CD8-positive, alpha-beta memory T cell (primary cell): ENCODE data around the gene TNNI2. TPM values are rescaled to one million over a fixed set of nuclear protein-coding genes. Genes with fewer than 3 reads are reported as not detected.

Experiments used
- CTCF ChIA-PET: fragments of 350-600 bp; sonication (Branson Sonifier 250); formaldehyde crosslinking; loops from one replicate; lab custom pipeline; 2021; ENCODE audit warnings: antibody characterized with exemption; lab: Charles Lee
- POLR2A ChIA-PET: fragments of 350-600 bp; sonication (Branson Sonifier 250); formaldehyde crosslinking; loops from one replicate; lab custom pipeline; 2021; ENCODE audit warnings: antibody characterized with exemption; lab: Charles Lee
- DNase-seq, 5 donors: peaks; one replicate each; pipeline versions ENCODE4 v3.0.0 to v3.0.0-alpha.2; 2020 to 2022; ENCODE audit warnings: mixed read lengths in 1 of 5
- H3K27ac ChIP-seq: one replicate; pipeline ENCODE4 v1.7.0; 2013; ENCODE audit warnings: low read depth, mild to moderate bottlenecking, low read length, moderate library complexity
- H3K27me3 ChIP-seq: 2 replicates; pipeline ENCODE4 v1.7.0; 2013; ENCODE audit warnings: low read length, mild to moderate bottlenecking; ENCODE audit not compliant: insufficient read depth, poor library complexity, severe bottlenecking
- H3K36me3 ChIP-seq: 2 replicates; pipeline ENCODE4 v1.7.0; 2013; ENCODE audit warnings: mild to moderate bottlenecking, low read length, moderate library complexity; ENCODE audit not compliant: insufficient read depth
- H3K4me1 ChIP-seq: 2 replicates; pipeline ENCODE4 v1.7.0; 2013; ENCODE audit warnings: mild to moderate bottlenecking, low read length, moderate library complexity; ENCODE audit not compliant: insufficient read depth
- H3K4me3 ChIP-seq: 2 replicates; pipeline ENCODE4 v1.7.0; 2013; ENCODE audit warnings: mild to moderate bottlenecking, low read length
- H3K9me3 ChIP-seq: 2 replicates; pipeline ENCODE4 v1.7.0; 2013; ENCODE audit warnings: mild to moderate bottlenecking, low read length
- H3K27ac Mint-ChIP-seq, 8 donors: one replicate each; pipeline ENCODE4 v1.8.0; 2020 to 2021; ENCODE audit warnings: mixed read lengths in 8 of 8, mild to moderate bottlenecking in 6 of 8, inconsistent platforms in 3 of 8, moderate library complexity in 3 of 8
- H3K27me3 Mint-ChIP-seq, 2 donors: one replicate each; pipeline ENCODE4 v1.8.0; 2020 to 2021; ENCODE audit warnings: mixed read lengths in 2 of 2, mild to moderate bottlenecking in 1 of 2, moderate library complexity in 1 of 2
- H3K36me3 Mint-ChIP-seq, 3 donors: one replicate each; pipeline ENCODE4 v1.8.0; 2020 to 2021; ENCODE audit warnings: mixed read lengths in 3 of 3, inconsistent platforms in 1 of 3, mild to moderate bottlenecking in 1 of 3
- H3K4me1 Mint-ChIP-seq, 3 donors: one replicate each; pipeline ENCODE4 v1.8.0; 2020 to 2021; ENCODE audit warnings: mixed read lengths in 3 of 3, inconsistent platforms in 1 of 3, mild to moderate bottlenecking in 1 of 3
- H3K4me3 Mint-ChIP-seq, 7 donors: one replicate each; pipeline ENCODE4 v1.8.0; 2020 to 2021; ENCODE audit warnings: mixed read lengths in 7 of 7, mild to moderate bottlenecking in 6 of 7, moderate library complexity in 4 of 7, inconsistent platforms in 2 of 7
- H3K9me3 Mint-ChIP-seq, 5 donors: one replicate each; pipeline ENCODE4 v1.8.0; 2020 to 2022; ENCODE audit warnings: mixed read lengths in 5 of 5, mild to moderate bottlenecking in 3 of 5, moderate library complexity in 2 of 5, inconsistent platforms in 1 of 5
- polyA plus RNA-seq: library from polyadenylated mRNA; unstranded; fragments of 300-500 nt; fragmentation: Illumina TruSeq; gene quantifications from one replicate; pipeline ENCODE4 v1.2.3, GENCODE V29; 2021
- total RNA-seq, 2 experiments: library from RNA; stranded (reverse); gene quantifications; one replicate each; pipeline ENCODE4 v1.2.3, GENCODE V29; 2021

The TNNI2 gene
- total and polyA plus RNA-seq, 3 experiments from 2014 or later = 0.33 TPM; not detected in 2

DNA sequence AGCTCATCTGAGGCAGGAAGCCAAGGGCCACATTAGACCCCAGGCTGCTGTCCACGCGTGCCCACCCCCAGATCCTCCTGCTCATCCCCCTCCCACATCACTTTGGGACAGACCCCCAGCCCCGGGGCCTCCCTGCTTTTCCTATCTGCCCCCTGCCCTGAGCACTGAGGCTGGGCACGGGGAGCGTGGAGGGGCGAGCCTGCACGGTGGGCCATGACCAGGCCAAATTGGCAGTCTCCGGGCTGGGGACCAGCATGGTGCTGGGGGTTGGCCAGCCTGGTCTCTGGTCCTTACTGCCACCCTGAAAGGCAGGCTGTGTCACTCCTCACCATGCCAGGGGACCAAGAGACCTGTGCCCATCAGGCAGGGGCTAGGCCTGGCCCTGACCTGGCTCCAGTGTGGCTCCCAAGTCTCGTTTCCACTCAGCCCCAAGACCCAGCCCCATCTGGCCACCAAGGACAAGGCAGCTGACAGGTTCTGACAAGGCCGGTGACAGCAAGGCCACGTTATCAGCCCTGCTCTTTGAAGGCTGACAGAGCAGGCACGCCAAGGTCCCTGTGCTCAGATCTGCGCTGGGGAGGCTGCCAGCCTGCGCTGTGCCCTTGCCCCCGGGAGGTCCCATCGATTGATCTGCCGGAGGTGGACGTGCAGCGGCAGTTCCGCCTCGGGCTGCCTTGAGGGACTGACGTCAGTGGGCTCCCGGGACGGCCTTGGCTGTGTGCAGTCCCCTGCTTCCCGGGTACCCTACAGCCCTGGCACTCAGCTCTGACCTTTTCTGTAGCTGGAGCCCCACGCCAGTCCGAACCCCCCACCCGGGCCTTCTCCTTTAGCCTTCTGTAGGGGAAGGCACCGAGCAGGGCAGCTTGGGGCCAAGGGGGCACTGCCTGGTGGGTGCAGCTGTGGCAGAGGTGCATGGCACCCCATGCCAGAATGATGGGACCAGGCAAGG, 3.6 kb downstream of the TNNI2 start:
- Histone ChIP-seq H3K36me3 (no peaks in the 10 kb centered on the region), H3K27me3 (no peaks in the 10 kb centered on the region), H3K4me3 (no peak overlapping the region), H3K4me1 (peaks cover 50% of the 10 kb centered on the region), H3K27ac (no peak overlapping the region), H3K9me3 (no peaks in the 10 kb centered on the region)
- Mint-ChIP-seq H3K4me3 (no peak overlapping the region), H3K36me3 (no peaks in the 10 kb centered on the region), H3K27ac (peak overlapping the region in 2 of 8 donors; percentile 42 to 70), H3K9me3 (no peaks in the 10 kb centered on the region), H3K27me3 (peaks cover 0 to 1% of the 10 kb centered on the region in 2 donors), H3K4me1 (peaks cover 37 to 67% (median 40%) of the 10 kb centered on the region in 3 donors)
- ChIA-PET CTCF (interaction anchor here (1.0 to 2.3 kb wide), 5 partner anchors 8 to 309 kb away, joined by 3 to 9 read pairs (median 7); partner anchors contain the start of gene LSP1), POLR2A (interaction anchor here (0.9 kb wide), 1 partner anchor 76 kb away, joined by 3 read pairs; no protein-coding TSS in a partner anchor)
- peak in 1 of 5 donors; percentile 10 for DNase-seq

GRCh38 chr11:1843098-1843473, 4.3 kb downstream of the TNNI2 start:
- Mint-ChIP-seq H3K27ac (peak overlapping the region in 3 of 8 donors; percentile 11 to 53 (median 42)), H3K27me3 (peaks cover 0 to 1% of the 10 kb centered on the region in 2 donors), H3K36me3 (no peaks in the 10 kb centered on the region), H3K4me1 (peaks cover 40 to 68% (median 44%) of the 10 kb centered on the region in 3 donors), H3K9me3 (no peaks in the 10 kb centered on the region), H3K4me3 (peak overlapping the region in 6 of 7 donors; percentile 26 to 86 (median 66))
- no peaks in the 10 kb centered on the region for H3K36me3 ChIP-seq
- H3K27ac ChIP-seq = no peak overlapping the region
- no peaks in the 10 kb centered on the region for H3K27me3 ChIP-seq
- no peaks in the 10 kb centered on the region for H3K9me3 ChIP-seq
- ChIA-PET POLR2A (interaction anchor here (0.9 kb wide), 1 partner anchor 75 kb away, joined by 3 read pairs; no protein-coding TSS in a partner anchor), CTCF (interaction anchor here (1.0 to 1.6 kb wide), 2 partner anchors 190 to 308 kb away, joined by 3 read pairs; no protein-coding TSS in a partner anchor)
- peaks cover 44% of the 10 kb centered on the region for H3K4me1 ChIP-seq
- DNase-seq = no peak
- no peak overlapping the region for H3K4me3 ChIP-seq

- Histone ChIP-seq H3K27me3 (no peaks in the 10 kb centered on the region), H3K9me3 (no peaks in the 10 kb centered on the region), H3K36me3 (no peaks in the 10 kb centered on the region), H3K4me3 (peak overlapping the region; percentile 37), H3K27ac (peak overlapping the region; percentile 18), H3K4me1 (peaks cover 50% of the 10 kb centered on the region)
- CTCF ChIA-PET = interaction anchor here (1.6 kb wide), 1 partner anchor 308 kb away, joined by 3 read pairs; no protein-coding TSS in a partner anchor
- POLR2A ChIA-PET = interaction anchor here (0.9 kb wide), 1 partner anchor 74 kb away, joined by 3 read pairs; no protein-coding TSS in a partner anchor
- no peaks in the 10 kb centered on the region for H3K9me3 Mint-ChIP-seq
- no peak for DNase-seq
- H3K4me3 Mint-ChIP-seq = peak overlapping the region; percentile 50 to 86 (median 74)
- peaks cover 0 to 1% of the 10 kb centered on the region in 2 donors for H3K27me3 Mint-ChIP-seq
- H3K4me1 Mint-ChIP-seq = peaks cover 43 to 75% (median 48%) of the 10 kb centered on the region in 3 donors
- no peaks in the 10 kb centered on the region for H3K36me3 Mint-ChIP-seq
- peak overlapping the region in 6 of 8 donors; percentile 94 to 98 (median 96) for H3K27ac Mint-ChIP-seq
Measured at GRCh38 chr11:1843796-1844195, 5.0 kb downstream of the TNNI2 start.

- Histone ChIP-seq H3K36me3 (no peaks in the 10 kb centered on the region), H3K4me3 (peak overlapping the region; percentile 37), H3K27ac (peak overlapping the region; percentile 18), H3K27me3 (no peaks in the 10 kb centered on the region), H3K4me1 (peaks cover 56% of the 10 kb centered on the region), H3K9me3 (no peaks in the 10 kb centered on the region)
- peaks cover 0 to 1% of the 10 kb centered on the region in 2 donors for H3K27me3 Mint-ChIP-seq
- ChIA-PET POLR2A (no interaction called here), CTCF (interaction anchor here (1.6 kb wide), 1 partner anchor 307 kb away, joined by 3 read pairs; no protein-coding TSS in a partner anchor)
- no peaks in the 10 kb centered on the region for H3K36me3 Mint-ChIP-seq
- peak overlapping the region; percentile 65 to 86 (median 81) for H3K4me3 Mint-ChIP-seq
- no peaks in the 10 kb centered on the region for H3K9me3 Mint-ChIP-seq
- peaks cover 49 to 77% (median 55%) of the 10 kb centered on the region in 3 donors for H3K4me1 Mint-ChIP-seq
- H3K27ac Mint-ChIP-seq = peak overlapping the region; percentile 91 to 98 (median 95)
- DNase-seq = peak in 3 of 5 donors; percentile 46 to 68 (median 48)
Measured at GRCh38 chr11:1844221-1845094, 5.7 kb downstream of the TNNI2 start.

DNA sequence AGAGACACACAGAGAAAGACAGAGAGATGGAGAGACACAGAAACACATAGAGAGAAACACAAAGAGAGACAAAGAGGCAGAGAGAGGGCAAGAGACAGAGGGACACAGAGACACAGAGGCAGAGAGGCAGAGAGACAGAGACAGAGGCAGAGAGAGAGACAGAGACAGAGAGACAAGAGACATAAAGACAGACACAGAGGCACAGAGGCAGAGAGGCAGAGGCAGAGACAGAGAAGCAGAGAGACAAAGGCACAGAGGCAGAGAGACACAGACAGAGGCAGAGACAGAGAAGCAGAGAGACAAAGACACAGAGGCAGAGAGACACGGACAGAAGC, 6.3 kb downstream of the TNNI2 start:
- Histone ChIP-seq H3K27me3 (no peaks in the 10 kb centered on the region), H3K4me3 (peak overlapping the region; percentile 37), H3K36me3 (no peaks in the 10 kb centered on the region), H3K4me1 (peaks cover 59% of the 10 kb centered on the region), H3K9me3 (no peaks in the 10 kb centered on the region), H3K27ac (peak overlapping the region; percentile 18)
- Mint-ChIP-seq H3K27ac (peak overlapping the region; percentile 91 to 98 (median 95)), H3K36me3 (no peaks in the 10 kb centered on the region), H3K4me1 (peaks cover 47 to 77% (median 55%) of the 10 kb centered on the region in 3 donors), H3K4me3 (peak overlapping the region; percentile 65 to 86 (median 81)), H3K9me3 (no peaks in the 10 kb centered on the region), H3K27me3 (peaks cover 0 to 1% of the 10 kb centered on the region in 2 donors)
- ChIA-PET CTCF (interaction anchor here (1.1 to 3.4 kb wide), 2 partner anchors 151 to 154 kb away, joined by 3 to 13 read pairs; no protein-coding TSS in a partner anchor), POLR2A (interaction anchor here (1.1 kb wide), 1 partner anchor 103 kb away, joined by 4 read pairs; no protein-coding TSS in a partner anchor)
- DNase-seq = no peak

DNA sequence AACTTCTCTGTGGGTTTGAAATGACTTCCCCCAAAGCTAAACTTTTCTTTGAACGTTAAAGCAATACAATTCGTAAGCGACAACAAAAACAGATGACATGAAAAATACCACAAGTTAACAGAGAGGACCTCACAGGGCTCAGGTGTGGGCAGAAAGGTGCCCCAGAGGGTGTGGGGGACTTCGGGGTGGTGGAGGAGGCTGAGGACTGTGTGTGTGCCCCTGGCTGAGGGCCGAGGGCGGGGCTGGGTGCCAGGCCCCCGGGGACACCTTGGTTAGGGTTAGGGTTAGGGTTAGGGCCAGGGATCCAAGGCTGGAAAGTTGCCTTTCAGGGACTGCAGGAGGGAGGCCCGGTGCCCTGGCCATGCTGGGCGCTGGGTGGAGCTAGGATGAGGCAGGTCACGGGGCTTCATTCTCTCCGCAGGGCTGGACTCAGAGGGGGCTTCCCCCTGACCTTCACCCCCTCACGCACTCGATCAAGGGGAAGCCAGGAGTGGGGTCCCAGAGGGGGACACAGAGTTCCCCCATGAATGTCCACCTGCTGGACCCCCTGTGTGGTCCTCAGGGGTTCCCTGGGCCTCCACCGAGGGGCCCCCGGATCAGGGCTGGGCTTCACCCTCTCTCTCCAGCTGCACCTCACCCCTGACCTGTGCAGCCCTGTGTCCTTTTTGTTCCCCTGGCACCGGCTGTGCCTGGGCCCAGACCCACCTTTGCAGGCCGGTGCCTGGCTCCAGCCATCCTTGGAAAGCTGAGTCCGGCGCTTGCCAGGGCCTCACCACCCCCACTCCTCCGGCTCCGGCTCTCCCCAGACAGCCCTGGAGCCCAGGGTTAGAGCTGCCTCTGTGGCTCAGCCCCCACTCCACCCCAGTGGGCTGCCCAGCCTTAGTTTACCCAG, 7.0 kb downstream of the TNNI2 start:
- ChIA-PET CTCF (interaction anchor here (1.1 to 3.4 kb wide), 4 partner anchors 13 to 154 kb away, joined by 3 to 13 read pairs (median 6); no protein-coding TSS in a partner anchor), POLR2A (interaction anchor here (1.1 kb wide), 1 partner anchor 102 kb away, joined by 4 read pairs; no protein-coding TSS in a partner anchor)

More for the DNA sequence above, 7.0 kb downstream of the TNNI2 start:
- H3K4me1 Mint-ChIP-seq = peaks cover 54 to 81% (median 63%) of the 10 kb centered on the region in 3 donors
- H3K4me3 Mint-ChIP-seq = peak overlapping the region; percentile 65 to 86 (median 81)
- Histone ChIP-seq H3K4me1 (peaks cover 66% of the 10 kb centered on the region), H3K27ac (no peak overlapping the region), H3K4me3 (peak overlapping the region; percentile 37), H3K9me3 (no peaks in the 10 kb centered on the region), H3K36me3 (no peaks in the 10 kb centered on the region), H3K27me3 (no peaks in the 10 kb centered on the region)
- H3K27me3 Mint-ChIP-seq = peaks cover 0 to 1% of the 10 kb centered on the region in 2 donors
- DNase-seq = peak in 3 of 5 donors; percentile 44 to 69 (median 63)
- H3K9me3 Mint-ChIP-seq = no peaks in the 10 kb centered on the region
- H3K27ac Mint-ChIP-seq = peak overlapping the region; percentile 91 to 98 (median 95)
- no peaks in the 10 kb centered on the region for H3K36me3 Mint-ChIP-seq
